GM21423 (cell line): ENCODE data around the gene NUP153.
"Not testable (repeated sequence)": the region's sequence is repeated elsewhere in the genome, so short reads cannot be mapped to it uniquely, and the experiment has no call there.

Experiments
- ATAC-seq: cut with Tn5 transposase; IDR thresholded peaks from one replicate; pipeline ENCODE4 v1.9.1; 2021; ENCODE audit warnings: mild to moderate bottlenecking, moderate library complexity; ENCODE audit not compliant: unreplicated experiment

NUP153 gene

DNA sequence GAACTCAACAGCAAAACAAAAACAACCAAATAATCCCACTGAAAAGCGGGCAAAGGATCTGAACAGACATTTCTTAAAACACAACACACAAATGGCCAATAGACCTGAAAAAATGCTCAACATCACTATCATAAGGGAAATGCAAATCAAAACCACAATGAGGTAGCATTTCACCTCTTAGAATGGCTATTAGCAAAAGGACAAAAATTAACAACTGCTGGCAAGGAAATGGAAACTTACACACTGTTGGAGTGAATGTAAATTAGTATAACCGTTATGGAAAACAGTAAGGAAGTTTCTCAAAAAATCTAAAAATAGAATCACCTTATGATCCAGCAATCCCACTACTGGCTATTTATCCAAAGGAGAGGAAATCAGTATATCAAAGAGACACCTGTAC lies 85.7 kb downstream of the NUP153 start:
- ATAC-seq: peak; percentile 85

DNA sequence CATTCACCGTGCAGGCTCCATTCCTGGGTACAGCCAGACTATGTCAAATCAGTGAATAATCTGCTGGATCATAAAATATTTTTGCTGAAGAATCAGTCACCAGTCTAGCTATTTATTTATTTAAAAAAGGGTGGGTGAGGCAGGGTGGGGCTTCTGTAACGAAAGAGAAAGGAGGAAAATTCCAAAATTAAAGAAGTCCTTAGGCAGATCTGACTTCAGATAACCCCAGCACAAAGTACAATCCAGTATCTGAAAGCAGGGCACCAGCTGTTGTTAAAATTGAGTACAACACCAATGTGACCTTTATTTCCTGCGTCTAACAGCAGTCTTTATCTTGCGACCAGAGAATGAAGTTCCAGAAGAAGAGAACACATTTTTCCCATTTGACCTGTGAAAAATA lies 90.9 kb downstream of the NUP153 start:
- ATAC-seq: no peak

GRCh38 chr6:17612048-17612447 lies 94.7 kb downstream of the NUP153 start:
- ATAC-seq: no peak

GRCh38 chr6:17610835-17611234 lies 95.9 kb downstream of the NUP153 start:
- no peak for ATAC-seq

DNA sequence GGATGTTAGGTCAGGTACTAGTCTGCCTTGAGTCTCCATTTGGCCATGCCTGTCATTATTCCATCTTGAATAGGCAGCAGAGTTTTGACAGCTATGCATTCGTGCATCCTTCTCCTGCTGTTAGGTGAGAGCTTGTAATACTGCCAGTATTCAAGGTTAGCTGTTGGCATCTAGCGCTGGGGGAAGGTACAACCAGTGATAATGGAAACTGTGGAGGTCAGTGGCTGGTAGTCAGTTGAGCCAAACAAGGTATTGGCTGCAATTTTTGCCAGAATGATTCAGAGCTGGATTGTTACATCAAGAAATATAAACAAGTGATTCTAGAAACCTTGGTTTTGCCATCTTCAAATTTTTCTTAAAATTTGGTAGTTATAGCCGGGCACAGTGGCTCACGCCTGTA lies 100.1 kb downstream of the NUP153 start:
- no peak for ATAC-seq

GRCh38 chr6:17602888-17603287 lies 103.8 kb downstream of the NUP153 start:
- no peak for ATAC-seq

DNA sequence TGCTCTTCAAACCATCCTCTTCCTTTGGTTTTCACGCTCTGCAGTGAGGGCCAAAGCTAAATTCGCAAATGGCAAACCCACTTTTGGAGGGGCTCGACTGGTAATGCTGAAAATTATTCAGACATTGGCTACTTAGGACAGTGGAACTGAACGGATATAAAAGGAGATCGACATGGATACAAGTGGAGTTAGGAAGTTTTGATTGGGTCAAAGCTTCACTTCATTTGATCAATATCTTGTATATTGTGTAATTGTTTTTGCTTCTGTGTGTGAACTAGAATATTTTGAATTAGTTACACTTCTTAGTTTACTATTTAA lies 105.4 kb downstream of the NUP153 start:
- ATAC-seq: no peak

DNA sequence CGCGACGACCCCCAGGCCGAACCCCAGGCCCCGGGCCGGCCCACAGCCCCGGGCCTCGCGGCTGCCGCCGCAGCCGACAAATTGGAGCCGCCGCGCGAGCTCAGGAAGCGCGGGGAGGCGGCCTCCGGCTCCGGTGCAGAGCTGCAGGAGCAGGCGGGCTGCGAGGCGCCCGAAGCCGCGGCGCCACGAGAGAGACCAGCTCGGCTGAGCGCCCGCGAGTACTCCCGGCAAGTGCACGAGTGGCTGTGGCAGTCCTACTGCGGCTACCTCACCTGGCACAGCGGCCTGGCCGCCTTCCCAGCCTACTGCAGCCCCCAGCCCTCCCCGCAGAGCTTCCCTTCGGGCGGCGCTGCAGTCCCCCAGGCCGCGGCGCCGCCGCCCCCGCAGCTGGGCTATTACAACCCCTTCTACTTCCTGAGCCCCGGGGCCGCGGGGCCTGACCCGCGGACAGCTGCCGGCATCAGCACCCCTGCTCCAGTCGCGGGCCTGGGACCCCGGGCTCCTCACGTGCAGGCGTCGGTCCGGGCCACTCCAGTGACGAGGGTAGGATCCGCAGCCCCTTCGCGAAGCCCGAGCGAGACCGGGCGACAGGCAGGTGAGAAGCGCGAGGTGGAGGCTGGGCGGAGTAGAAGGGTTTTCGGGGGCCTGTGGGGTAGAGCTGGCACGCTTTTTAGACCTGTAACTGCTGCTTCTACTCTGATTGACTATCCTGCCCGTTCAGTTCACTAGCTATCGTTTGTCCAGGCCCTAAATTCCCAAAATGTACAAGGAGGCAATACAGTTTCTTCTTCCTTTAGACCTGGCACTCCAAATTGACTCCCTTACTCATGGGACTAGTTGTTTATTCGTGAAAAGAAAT lies 106.0 kb downstream of the NUP153 start:
- peak; percentile 49 for ATAC-seq

- peak; percentile 89 for ATAC-seq
These were observed 106.7 kb downstream of the NUP153 start, which contains the start of gene FAM8A1 for GRCh38 chr6:17599877-17600526. Gene FAM8A1, plus strand, starts transcription at chr6:17600302. Its CDS starts 108 bp downstream, at chr6:17600410.

DNA sequence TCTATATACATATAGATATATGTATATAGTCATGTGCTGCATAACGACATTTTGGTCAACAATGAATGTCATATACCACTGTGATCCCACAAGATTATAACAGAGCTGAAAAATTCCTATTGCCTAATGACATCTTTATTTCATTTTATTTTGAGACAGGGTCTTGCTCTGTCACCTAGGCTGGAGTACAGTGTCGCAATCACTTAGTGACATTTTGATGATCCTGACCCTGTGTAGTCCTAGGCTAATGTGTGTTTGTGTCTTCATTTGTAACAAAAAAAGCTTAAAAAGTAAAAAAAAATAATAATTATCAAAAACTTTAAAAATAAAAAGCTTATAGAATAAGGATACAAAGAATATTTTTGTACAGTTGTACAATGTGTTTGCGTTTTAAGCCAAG lies 110.6 kb downstream of the NUP153 start:
- ATAC-seq: no peak

DNA sequence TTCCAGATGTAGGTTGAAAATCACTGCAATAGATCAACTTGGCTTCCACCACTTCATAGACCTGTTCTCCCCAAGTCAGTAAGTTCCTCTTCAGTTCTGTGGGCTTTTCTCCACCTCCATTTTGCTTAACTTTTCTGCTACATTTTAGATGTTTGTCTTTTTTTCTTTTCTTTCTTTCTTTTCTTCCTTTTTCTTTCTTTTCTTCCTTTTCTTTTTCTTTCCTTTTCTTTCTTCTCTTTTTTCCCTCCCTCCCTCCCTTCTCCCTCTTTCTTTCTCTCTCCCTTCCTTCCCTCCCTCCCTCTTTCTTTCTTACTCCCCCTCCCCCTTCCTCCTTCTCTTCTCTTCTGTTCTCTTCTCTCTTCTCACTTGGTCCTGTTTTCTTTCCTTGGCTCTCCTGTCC lies 113.5 kb downstream of the NUP153 start:
- no peak for ATAC-seq

DNA sequence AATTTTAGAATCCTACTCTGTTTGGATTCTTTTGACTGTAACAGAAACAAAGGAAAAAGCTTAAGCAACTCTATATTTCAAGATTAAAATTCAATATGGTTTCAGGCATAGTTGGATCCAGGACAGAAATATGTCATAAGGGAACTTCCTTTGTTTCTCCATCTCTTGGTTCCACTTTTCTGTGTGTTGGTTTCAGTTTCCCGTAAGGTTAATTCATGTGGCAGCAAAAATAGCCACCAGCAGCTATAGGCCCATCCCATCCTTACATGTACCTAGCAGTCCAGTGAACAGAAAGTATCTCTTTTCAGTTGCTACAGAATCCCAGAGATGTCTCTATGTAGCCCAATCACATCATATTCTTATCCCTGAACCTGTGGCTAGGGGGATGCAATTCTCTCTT lies 115.4 kb downstream of the NUP153 start:
- no peak for ATAC-seq

- ATAC-seq: peak; percentile 56
These were observed 117.2 kb downstream of the NUP153 start for GRCh38 chr6:17589406-17590096.

DNA sequence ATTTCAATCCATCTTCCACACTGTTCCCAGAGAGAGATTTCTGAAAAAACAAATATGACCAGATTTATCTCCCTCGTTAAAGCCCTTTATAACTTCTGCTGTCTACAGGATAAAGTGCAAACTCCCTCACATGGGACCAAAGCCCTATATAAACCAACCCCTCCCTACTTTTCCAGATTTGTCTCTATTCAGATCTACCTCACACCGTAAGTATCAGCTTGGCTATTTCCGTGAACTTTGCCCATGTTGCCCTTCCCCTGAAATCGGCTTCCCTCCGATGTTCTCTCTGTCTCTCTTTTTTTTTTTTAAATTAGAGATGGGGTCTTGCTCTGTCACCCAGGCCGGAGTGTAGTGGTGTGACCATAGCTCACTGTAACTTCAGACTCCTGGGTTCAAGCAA lies 118.7 kb downstream of the NUP153 start:
- ATAC-seq: no peak

- ATAC-seq: not testable (repeated sequence)
These were observed 120.1 kb downstream of the NUP153 start for GRCh38 chr6:17586623-17587022.

DNA sequence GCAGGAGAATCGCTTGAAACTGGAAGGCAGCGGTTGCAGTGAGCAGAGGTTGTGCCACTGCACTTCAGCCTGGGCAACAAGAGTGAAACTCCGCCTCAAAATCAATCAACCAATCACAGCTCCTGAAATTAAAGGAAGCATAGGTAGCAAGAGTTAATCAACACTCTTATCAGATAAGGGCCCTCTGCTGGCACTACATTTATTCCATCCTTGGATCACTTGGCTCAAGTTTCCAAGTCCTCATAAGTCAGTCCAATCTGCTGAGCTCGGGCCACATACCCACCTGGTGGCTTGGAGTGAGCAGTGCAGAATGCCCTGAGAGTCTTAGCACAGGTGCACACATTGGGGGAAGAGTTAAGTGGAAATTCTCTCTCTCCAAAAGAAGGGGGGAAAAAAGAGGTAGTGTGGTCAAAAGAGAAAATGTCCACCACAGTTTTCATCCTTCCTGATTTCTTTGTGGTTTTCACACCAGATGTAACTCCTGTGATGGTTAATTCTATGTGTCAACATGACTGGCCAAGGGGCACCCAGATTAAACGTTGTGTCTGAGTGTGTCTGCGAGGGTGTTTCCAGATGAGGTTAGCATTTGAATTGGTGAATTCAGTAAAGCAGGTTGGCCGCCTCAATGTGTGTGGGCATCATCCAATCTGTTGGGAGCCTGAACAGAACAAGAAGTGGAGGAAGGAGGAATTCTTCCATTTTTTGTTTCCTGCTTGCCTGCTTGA lies 120.8 kb downstream of the NUP153 start:
- no peak for ATAC-seq

GRCh38 chr6:17584241-17584803 lies 122.4 kb downstream of the NUP153 start:
- no peak for ATAC-seq

- no peak for ATAC-seq
These were observed 122.9 kb downstream of the NUP153 start for GRCh38 chr6:17583811-17584210.

GRCh38 chr6:17581282-17581681 lies 125.4 kb downstream of the NUP153 start:
- ATAC-seq: not testable (repeated sequence)

DNA sequence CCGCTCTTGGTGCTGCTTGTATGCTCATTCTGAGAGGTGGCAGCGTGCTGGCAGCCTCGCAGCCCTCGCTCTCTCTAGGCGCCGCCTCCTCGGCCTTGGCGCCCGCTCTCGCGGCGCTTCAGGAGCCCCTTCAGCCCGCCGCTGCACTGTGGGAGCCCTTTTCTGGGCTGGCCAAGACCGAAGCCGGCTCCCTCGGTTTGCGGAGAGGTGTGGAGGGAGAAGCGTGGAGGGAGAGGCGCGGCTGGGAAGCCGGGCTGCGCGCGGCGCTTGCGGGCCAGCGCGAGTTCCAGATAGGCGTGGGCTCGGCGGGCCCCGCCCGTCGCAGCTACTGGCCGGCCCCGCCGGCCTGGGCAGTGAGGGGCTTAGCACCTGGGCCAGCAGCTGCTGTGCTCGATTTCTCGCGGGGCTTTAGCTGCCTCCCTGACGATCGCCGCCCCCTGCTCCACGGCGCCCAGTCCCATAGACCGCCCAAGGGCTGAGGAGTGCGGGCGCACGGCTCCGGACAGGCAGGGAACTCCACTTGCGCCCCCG lies 126.1 kb downstream of the NUP153 start:
- ATAC-seq: no peak

DNA sequence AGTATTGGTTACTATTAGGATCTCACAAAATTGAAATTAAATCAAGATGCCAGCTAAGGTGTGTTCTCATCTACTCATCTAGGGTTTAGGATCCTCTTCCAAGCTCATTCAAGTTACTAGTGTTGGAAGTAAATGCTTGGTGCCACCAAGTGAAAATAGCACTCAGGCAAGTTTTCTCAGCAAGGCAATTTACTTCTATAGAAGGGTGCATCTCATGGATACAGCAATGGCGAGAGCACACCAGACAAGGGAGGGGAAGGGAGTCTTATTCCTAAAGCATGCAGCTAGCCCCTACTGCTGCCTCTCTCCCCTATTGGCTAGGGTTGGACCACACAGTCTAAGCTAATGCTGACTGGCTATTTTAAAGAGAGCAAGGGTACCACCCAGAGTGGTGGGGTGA lies 129.7 kb downstream of the NUP153 start:
- no peak for ATAC-seq
